Neural crest cell (in vitro differentiated cells): ENCODE data around the gene NTNG1. TPM values are rescaled to one million over a fixed set of nuclear protein-coding genes. Genes with fewer than 3 reads are reported as not detected.

Experiments used
- DNase-seq: peaks from one replicate; pipeline ENCODE4 v3.0.0; 2021; ENCODE audit warnings: low read depth, mixed read lengths, low spot score
- H3K27ac Mint-ChIP-seq: one replicate; pipeline ENCODE4 v1.8.0; 2021; ENCODE audit warnings: mild to moderate bottlenecking, mixed read lengths; ENCODE audit not compliant: unreplicated experiment
- H3K27me3 Mint-ChIP-seq: 2 replicates; pipeline ENCODE4 v1.8.0; 2021; ENCODE audit warnings: low read depth, mild to moderate bottlenecking, mixed read lengths
- H3K36me3 Mint-ChIP-seq: 2 replicates; pipeline ENCODE4 v1.8.0; 2021; ENCODE audit warnings: low read depth, mild to moderate bottlenecking, mixed read lengths
- H3K4me1 Mint-ChIP-seq: 2 replicates; pipeline ENCODE4 v1.8.0; 2021; ENCODE audit warnings: mixed read lengths
- H3K4me3 Mint-ChIP-seq: one replicate; pipeline ENCODE4 v1.8.0; 2021; ENCODE audit warnings: mild to moderate bottlenecking, mixed read lengths
- H3K9me3 Mint-ChIP-seq: 2 replicates; pipeline ENCODE4 v1.8.0; 2021; ENCODE audit warnings: mixed read lengths
- CTCF ChIP-seq: fragments of 200-600 bp; sonication (generic); conservative IDR thresholded peaks from 2 replicates; pipeline ENCODE4 v1.5.0; 2021; ENCODE audit warnings: antibody characterized with exemption, mild to moderate bottlenecking
- total RNA-seq: library from RNA; stranded (reverse); gene quantifications from 2 replicates; pipeline ENCODE4 v1.2.1, GENCODE V29; 2021

NTNG1 gene
- total RNA-seq, 1 donor from 2014 or later = 1.1 TPM

GRCh38 chr1:107326824-107327445 lies 186.1 kb downstream of the NTNG1 start:
- no peak for DNase-seq
- Mint-ChIP-seq H3K36me3 (no peaks in the 10 kb centered on the region), H3K27me3 (no peaks in the 10 kb centered on the region), H3K9me3 (no peaks in the 10 kb centered on the region), H3K27ac (no peak overlapping the region), H3K4me1 (no peaks in the 10 kb centered on the region), H3K4me3 (no peak overlapping the region)
- no peak for TF ChIP-seq CTCF

- TF ChIP-seq CTCF = no peak
- H3K4me3 Mint-ChIP-seq = no peak overlapping the region
Measured at GRCh38 chr1:107327446-107327845, 186.6 kb downstream of the NTNG1 start.

GRCh38 chr1:107328087-107328486 lies 187.2 kb downstream of the NTNG1 start:
- H3K4me1 Mint-ChIP-seq = no peaks in the 10 kb centered on the region
- no peak for DNase-seq
- H3K4me3 Mint-ChIP-seq = no peak overlapping the region
- H3K27me3 Mint-ChIP-seq = no peaks in the 10 kb centered on the region
- H3K9me3 Mint-ChIP-seq = no peaks in the 10 kb centered on the region
- no peak overlapping the region for H3K27ac Mint-ChIP-seq
- H3K36me3 Mint-ChIP-seq = no peaks in the 10 kb centered on the region
- TF ChIP-seq CTCF = no peak

More at GRCh38 chr1:107327446-107327845, 186.6 kb downstream of the NTNG1 start:
- Mint-ChIP-seq H3K27ac (no peak overlapping the region), H3K4me1 (no peaks in the 10 kb centered on the region), H3K36me3 (no peaks in the 10 kb centered on the region), H3K9me3 (no peaks in the 10 kb centered on the region), H3K27me3 (no peaks in the 10 kb centered on the region)
- no peak for DNase-seq

GRCh38 chr1:107339775-107340174 lies 198.9 kb downstream of the NTNG1 start:
- Mint-ChIP-seq H3K4me1 (peaks cover 14% of the 10 kb centered on the region), H3K9me3 (no peaks in the 10 kb centered on the region), H3K4me3 (no peak overlapping the region), H3K27ac (no peak overlapping the region), H3K27me3 (no peaks in the 10 kb centered on the region), H3K36me3 (no peaks in the 10 kb centered on the region)
- no peak for TF ChIP-seq CTCF
- no peak for DNase-seq

GRCh38 chr1:107342316-107342715 lies 201.5 kb downstream of the NTNG1 start:
- H3K27ac Mint-ChIP-seq = no peak overlapping the region
- H3K4me1 Mint-ChIP-seq = peaks cover 14% of the 10 kb centered on the region
- H3K9me3 Mint-ChIP-seq = no peaks in the 10 kb centered on the region
- H3K4me3 Mint-ChIP-seq = no peak overlapping the region
- no peaks in the 10 kb centered on the region for H3K36me3 Mint-ChIP-seq
- TF ChIP-seq CTCF = no peak
- no peaks in the 10 kb centered on the region for H3K27me3 Mint-ChIP-seq
- DNase-seq = no peak

- TF ChIP-seq CTCF = no peak
- no peak overlapping the region for H3K27ac Mint-ChIP-seq
Measured at GRCh38 chr1:107342768-107343167, 201.9 kb downstream of the NTNG1 start.

More at GRCh38 chr1:107342768-107343167, 201.9 kb downstream of the NTNG1 start:
- Mint-ChIP-seq H3K4me3 (no peak overlapping the region), H3K36me3 (no peaks in the 10 kb centered on the region), H3K9me3 (no peaks in the 10 kb centered on the region), H3K4me1 (peaks cover 14% of the 10 kb centered on the region), H3K27me3 (no peaks in the 10 kb centered on the region)
- DNase-seq = no peak
